Activated B cell treated with CpG ODN at 0.5 μM for 24 hours (primary cell): ENCODE measurements around the gene TMEM151A. TPM values are rescaled to one million over a fixed set of nuclear protein-coding genes. Genes with fewer than 3 reads are reported as not detected.

Experiments
- ATAC-seq: fragments of 200-7000 bp; cut with Tn5 transposase; one replicate; pipeline ENCODE4 v1.10.0; 2021; ENCODE audit warnings: low read depth, mild to moderate bottlenecking, moderate library complexity
- CTCF ChIA-PET: fragments of 350-600 bp; sonication (Branson Sonifier 250); formaldehyde crosslinking; loops from one replicate; lab custom pipeline; 2021; ENCODE audit warnings: antibody characterized with exemption; lab: Charles Lee
- POLR2A ChIA-PET: fragments of 350-600 bp; sonication (Branson Sonifier 250); formaldehyde crosslinking; loops from one replicate; lab custom pipeline; 2021; ENCODE audit warnings: antibody characterized with exemption; lab: Charles Lee
- DNase-seq: peaks from one replicate; pipeline ENCODE4 v3.0.0; 2022
- H3K27ac Mint-ChIP-seq: one replicate; pipeline ENCODE4 v1.8.0; 2020; ENCODE audit warnings: mixed read lengths
- H3K27me3 Mint-ChIP-seq: one replicate; pipeline ENCODE4 v1.8.0; 2021; ENCODE audit warnings: mixed read lengths
- H3K36me3 Mint-ChIP-seq: one replicate; pipeline ENCODE4 v1.8.0; 2021; ENCODE audit warnings: low read depth, mixed read lengths
- H3K4me1 Mint-ChIP-seq: one replicate; pipeline ENCODE4 v1.8.0; 2021; ENCODE audit warnings: mixed read lengths
- H3K4me3 Mint-ChIP-seq: one replicate; pipeline ENCODE4 v1.8.0; 2020; ENCODE audit warnings: mild to moderate bottlenecking, mixed read lengths
- H3K9me3 Mint-ChIP-seq: one replicate; pipeline ENCODE4 v1.8.0; 2020; ENCODE audit warnings: mixed read lengths
- CTCF ChIP-seq: fragments of 200-600 bp; IDR thresholded peaks from one replicate; pipeline ENCODE4 v1.8.0; 2022; ENCODE audit warnings: antibody characterized with exemption, mild to moderate bottlenecking
- intact Hi-C: fragments of 100-400 bp; cut with micrococcal nuclease; formaldehyde crosslinking; loops from one replicate; pipeline ENCODE4 v1.15.1; 2024
- total RNA-seq: library from RNA; stranded (reverse); gene quantifications from 2 replicates; pipeline ENCODE4 v1.2.3, GENCODE V29; 2022

Gene TMEM151A
- total RNA-seq, 1 donor from 2014 or later: not detected

- Mint-ChIP-seq H3K4me1 (peaks cover 29% of the 10 kb centered on the region), H3K9me3 (no peaks in the 10 kb centered on the region), H3K27ac (no peak overlapping the region), H3K4me3 (no peak overlapping the region), H3K27me3 (no peaks in the 10 kb centered on the region), H3K36me3 (no peaks in the 10 kb centered on the region)
- ChIA-PET CTCF (interaction anchor here (1.3 kb wide), 1 partner anchor 11 kb away, joined by 3 read pairs; no protein-coding TSS in a partner anchor), POLR2A (no interaction called here)
- intact Hi-C loops: no loop called here
- no peak for TF ChIP-seq CTCF
- ATAC-seq: no peak
- no peak for DNase-seq
Observed at GRCh38 chr11:66322732-66323427, 31.2 kb downstream of the TMEM151A start.

- CTCF ChIA-PET: no interaction called here
- peaks cover 28% of the 10 kb centered on the region for H3K4me1 Mint-ChIP-seq
- H3K27ac Mint-ChIP-seq: no peak overlapping the region
Observed at GRCh38 chr11:66323684-66324083, 32.0 kb downstream of the TMEM151A start.

GRCh38 chr11:66324664-66325063, 33.0 kb downstream of the TMEM151A start:
- no peak for DNase-seq
- ChIA-PET POLR2A (interaction anchor here (1.9 kb wide), 1 partner anchor 12 kb away, joined by 12 read pairs; no protein-coding TSS in a partner anchor), CTCF (no interaction called here)
- Mint-ChIP-seq H3K27me3 (no peaks in the 10 kb centered on the region), H3K27ac (no peak overlapping the region), H3K4me3 (no peak overlapping the region), H3K9me3 (no peaks in the 10 kb centered on the region), H3K4me1 (peaks cover 25% of the 10 kb centered on the region), H3K36me3 (no peaks in the 10 kb centered on the region)
- TF ChIP-seq CTCF: no peak
- ATAC-seq: no peak
- intact Hi-C loops: no loop called here

More at GRCh38 chr11:66323684-66324083, 32.0 kb downstream of the TMEM151A start:
- Mint-ChIP-seq H3K36me3 (no peaks in the 10 kb centered on the region), H3K9me3 (no peaks in the 10 kb centered on the region), H3K27me3 (no peaks in the 10 kb centered on the region), H3K4me3 (no peak overlapping the region)
- intact Hi-C loops: no loop called here
- TF ChIP-seq CTCF: no peak
- POLR2A ChIA-PET: interaction anchor here (1.9 kb wide), 1 partner anchor 11 kb away, joined by 12 read pairs; no protein-coding TSS in a partner anchor
- ATAC-seq (no peak), DNase-seq (no peak)

- TF ChIP-seq CTCF: no peak
- POLR2A ChIA-PET: interaction anchor here (1.9 kb wide), 1 partner anchor 13 kb away, joined by 12 read pairs; no protein-coding TSS in a partner anchor
- DNase-seq (no peak), ATAC-seq (no peak)
- Mint-ChIP-seq H3K4me1 (peaks cover 22% of the 10 kb centered on the region), H3K4me3 (no peak overlapping the region), H3K27me3 (no peaks in the 10 kb centered on the region), H3K36me3 (no peaks in the 10 kb centered on the region), H3K9me3 (no peaks in the 10 kb centered on the region), H3K27ac (no peak overlapping the region)
- intact Hi-C loops: no loop called here
- CTCF ChIA-PET: interaction anchor here (2.7 kb wide), 1 partner anchor 13 kb away, joined by 12 read pairs; no protein-coding TSS in a partner anchor
Observed at GRCh38 chr11:66325263-66325671, 33.6 kb downstream of the TMEM151A start.

GRCh38 chr11:66326261-66327111, 34.8 kb downstream of the TMEM151A start:
- no peaks in the 10 kb centered on the region for H3K36me3 Mint-ChIP-seq
- no peaks in the 10 kb centered on the region for H3K27me3 Mint-ChIP-seq
- ChIA-PET CTCF (interaction anchor here (2.7 kb wide), 1 partner anchor 15 kb away, joined by 12 read pairs; no protein-coding TSS in a partner anchor), POLR2A (interaction anchor here (1.3 to 1.4 kb wide), 2 partner anchors 8 to 14 kb away, joined by 6 to 10 read pairs; no protein-coding TSS in a partner anchor)
- intact Hi-C loops: no loop called here
- ATAC-seq (no peak), DNase-seq (no peak)
- peaks cover 22% of the 10 kb centered on the region for H3K4me1 Mint-ChIP-seq
- no peaks in the 10 kb centered on the region for H3K9me3 Mint-ChIP-seq
- H3K4me3 Mint-ChIP-seq: no peak overlapping the region
- no peak overlapping the region for H3K27ac Mint-ChIP-seq
- TF ChIP-seq CTCF: no peak
